HG02938 (cell line): ENCODE data around the gene ZNF469.

Experiments used
- ATAC-seq: cut with Tn5 transposase; IDR thresholded peaks from one replicate; pipeline ENCODE4 v1.9.1; 2021; ENCODE audit warnings: mild to moderate bottlenecking, moderate library complexity; ENCODE audit not compliant: unreplicated experiment

The ZNF469 gene

GRCh38 chr16:88347656-88348376 is 34.9 kb upstream of the ZNF469 start:
- ATAC-seq: no peak

GRCh38 chr16:88348377-88349152 is 34.2 kb upstream of the ZNF469 start:
- ATAC-seq: no peak

- ATAC-seq: no peak
These were observed 33.4 kb upstream of the ZNF469 start for GRCh38 chr16:88349153-88349902.

- no peak for ATAC-seq
These were observed 32.6 kb upstream of the ZNF469 start for GRCh38 chr16:88349903-88350900.

- ATAC-seq: no peak
These were observed 31.8 kb upstream of the ZNF469 start for GRCh38 chr16:88350922-88351321.

- no peak for ATAC-seq
These were observed 31.2 kb upstream of the ZNF469 start for GRCh38 chr16:88351491-88352101.

- no peak for ATAC-seq
These were observed 30.2 kb upstream of the ZNF469 start for GRCh38 chr16:88352261-88353200.

GRCh38 chr16:88353232-88353631 is 29.5 kb upstream of the ZNF469 start:
- no peak for ATAC-seq

- ATAC-seq: no peak
These were observed 29.1 kb upstream of the ZNF469 start for GRCh38 chr16:88353691-88354090.

GRCh38 chr16:88354229-88355092 is 28.3 kb upstream of the ZNF469 start:
- no peak for ATAC-seq

- ATAC-seq: no peak
These were observed 27.7 kb upstream of the ZNF469 start for GRCh38 chr16:88355093-88355388.

- ATAC-seq: no peak
These were observed 27.2 kb upstream of the ZNF469 start for GRCh38 chr16:88355389-88356123.

- no peak for ATAC-seq
These were observed 26.5 kb upstream of the ZNF469 start for GRCh38 chr16:88356124-88356726.

- no peak for ATAC-seq
These were observed 26.0 kb upstream of the ZNF469 start for GRCh38 chr16:88356727-88357199.

- no peak for ATAC-seq
These were observed 25.3 kb upstream of the ZNF469 start for GRCh38 chr16:88357317-88358022.

GRCh38 chr16:88358023-88358420 is 24.7 kb upstream of the ZNF469 start:
- no peak for ATAC-seq
